WI38 (cell line): ENCODE results near the gene MCTP2.

Experiments used
- H3K4me3 ChIP-seq: 2 replicates; pipeline ENCODE4 v1.5.1; 2011; ENCODE audit warnings: low read depth, mild to moderate bottlenecking, control low read depth, low read length
- TF ChIP-seq, protein P1 (sequence below): IDR thresholded peaks from 2 replicates; pipeline ENCODE4 v1.5.1; 2012; ENCODE audit warnings: low read depth, mild to moderate bottlenecking, control low read depth, low read length

MCTP2 gene

DNA sequence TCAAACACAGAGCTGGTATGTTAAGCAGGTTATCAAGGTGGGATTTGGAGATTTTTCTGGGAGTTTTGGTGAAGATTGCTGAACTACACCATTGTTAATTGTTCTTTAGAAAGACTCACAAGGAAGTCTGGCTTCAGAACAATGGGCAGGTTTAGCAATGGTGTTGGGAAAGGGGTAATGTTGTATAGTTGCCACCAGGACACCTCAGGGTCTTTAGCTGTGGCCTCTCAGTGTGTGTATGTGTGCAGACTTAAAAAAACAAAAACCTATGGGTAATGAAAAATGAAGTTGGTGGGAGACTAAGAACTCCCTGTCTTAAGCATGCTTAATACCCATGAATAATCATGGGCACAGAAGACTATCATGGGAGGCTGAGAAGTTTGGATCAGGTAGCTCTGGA is 91.7 kb downstream of the MCTP2 start:
- TF ChIP-seq, protein P1, sequence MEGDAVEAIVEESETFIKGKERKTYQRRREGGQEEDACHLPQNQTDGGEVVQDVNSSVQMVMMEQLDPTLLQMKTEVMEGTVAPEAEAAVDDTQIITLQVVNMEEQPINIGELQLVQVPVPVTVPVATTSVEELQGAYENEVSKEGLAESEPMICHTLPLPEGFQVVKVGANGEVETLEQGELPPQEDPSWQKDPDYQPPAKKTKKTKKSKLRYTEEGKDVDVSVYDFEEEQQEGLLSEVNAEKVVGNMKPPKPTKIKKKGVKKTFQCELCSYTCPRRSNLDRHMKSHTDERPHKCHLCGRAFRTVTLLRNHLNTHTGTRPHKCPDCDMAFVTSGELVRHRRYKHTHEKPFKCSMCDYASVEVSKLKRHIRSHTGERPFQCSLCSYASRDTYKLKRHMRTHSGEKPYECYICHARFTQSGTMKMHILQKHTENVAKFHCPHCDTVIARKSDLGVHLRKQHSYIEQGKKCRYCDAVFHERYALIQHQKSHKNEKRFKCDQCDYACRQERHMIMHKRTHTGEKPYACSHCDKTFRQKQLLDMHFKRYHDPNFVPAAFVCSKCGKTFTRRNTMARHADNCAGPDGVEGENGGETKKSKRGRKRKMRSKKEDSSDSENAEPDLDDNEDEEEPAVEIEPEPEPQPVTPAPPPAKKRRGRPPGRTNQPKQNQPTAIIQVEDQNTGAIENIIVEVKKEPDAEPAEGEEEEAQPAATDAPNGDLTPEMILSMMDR, result no peak
- no peak overlapping the region for H3K4me3 ChIP-seq

- TF ChIP-seq, protein P1, result peak; percentile 77
- no peak overlapping the region for H3K4me3 ChIP-seq
These were observed 92.9 kb downstream of the MCTP2 start for GRCh38 chr15:94324117-94324826.

DNA sequence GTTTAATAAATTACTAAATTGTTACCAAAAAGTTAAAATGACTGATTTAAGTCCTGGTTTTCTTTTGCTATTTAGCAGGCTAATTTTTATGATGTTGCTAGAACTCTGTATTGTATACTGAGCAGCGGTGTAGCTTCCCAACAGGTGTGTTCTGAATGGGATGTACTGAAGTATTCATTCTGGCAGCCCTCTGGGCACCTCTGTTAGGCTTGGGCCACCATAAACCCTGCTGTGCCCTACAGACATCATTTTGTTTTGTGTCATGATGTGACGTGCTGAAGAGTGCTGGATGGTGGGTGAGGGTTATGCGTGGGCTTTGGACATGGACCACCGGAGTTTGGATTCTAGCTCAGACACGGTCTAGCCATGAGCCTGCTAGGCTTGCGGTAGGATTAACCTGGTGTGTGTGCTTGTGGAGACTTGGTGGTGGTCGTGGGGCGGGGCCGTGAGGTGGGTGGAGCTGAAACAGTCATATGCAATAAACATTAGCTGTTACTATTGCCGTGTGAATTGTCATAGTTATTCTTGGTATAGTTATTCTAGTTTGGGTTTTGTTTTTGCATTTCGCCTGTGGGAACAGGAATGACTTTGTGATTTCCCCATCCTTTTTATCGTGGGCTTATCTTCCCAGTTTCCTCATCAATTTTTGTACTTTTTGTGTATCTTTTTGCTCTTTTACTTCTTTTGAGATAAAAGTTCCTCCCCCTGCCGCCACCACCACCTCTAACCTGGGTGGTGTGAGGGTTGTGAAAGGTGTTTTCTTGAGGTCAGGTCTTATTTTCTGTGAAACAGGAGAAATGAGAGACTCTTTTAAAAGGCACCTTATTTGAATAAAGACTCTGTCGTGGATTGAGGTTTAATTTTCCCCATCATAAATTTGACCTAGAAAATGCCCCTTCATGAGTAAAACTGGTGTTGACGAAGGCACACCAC is 93.7 kb downstream of the MCTP2 start:
- TF ChIP-seq, protein P1, result no peak
- no peak overlapping the region for H3K4me3 ChIP-seq

DNA sequence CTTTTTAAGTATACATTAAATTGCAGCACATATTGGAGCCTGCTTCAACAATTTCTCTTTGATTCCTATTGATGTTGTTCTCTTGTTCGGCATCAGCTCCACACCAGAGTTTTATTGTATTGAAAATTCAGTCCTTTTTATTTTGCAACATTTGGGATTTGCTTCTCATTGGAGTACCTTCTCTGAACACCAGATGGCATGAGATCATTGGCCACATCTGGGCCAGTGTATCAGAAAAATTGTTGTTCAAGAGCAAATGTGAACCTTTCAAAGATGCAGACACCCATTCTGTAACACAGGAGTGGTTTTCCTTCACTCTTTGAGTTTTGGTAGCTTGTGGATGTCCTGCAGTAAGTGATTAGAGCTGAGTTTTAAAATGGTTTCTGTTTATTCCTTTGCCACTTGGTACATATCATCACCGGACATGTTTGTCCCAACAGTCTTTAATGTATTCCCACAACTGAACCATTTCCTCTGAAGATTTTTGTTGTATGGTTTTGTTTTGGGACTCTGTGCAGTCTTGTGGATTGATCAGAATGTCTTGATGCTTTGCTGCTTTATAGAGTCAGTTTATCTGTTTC is 96.1 kb downstream of the MCTP2 start:
- TF ChIP-seq, protein P1, result peak; percentile 66
- no peak overlapping the region for H3K4me3 ChIP-seq

- no peak overlapping the region for H3K4me3 ChIP-seq
- TF ChIP-seq, protein P1, result no peak
These were observed 100.4 kb downstream of the MCTP2 start for GRCh38 chr15:94331731-94332130.

DNA sequence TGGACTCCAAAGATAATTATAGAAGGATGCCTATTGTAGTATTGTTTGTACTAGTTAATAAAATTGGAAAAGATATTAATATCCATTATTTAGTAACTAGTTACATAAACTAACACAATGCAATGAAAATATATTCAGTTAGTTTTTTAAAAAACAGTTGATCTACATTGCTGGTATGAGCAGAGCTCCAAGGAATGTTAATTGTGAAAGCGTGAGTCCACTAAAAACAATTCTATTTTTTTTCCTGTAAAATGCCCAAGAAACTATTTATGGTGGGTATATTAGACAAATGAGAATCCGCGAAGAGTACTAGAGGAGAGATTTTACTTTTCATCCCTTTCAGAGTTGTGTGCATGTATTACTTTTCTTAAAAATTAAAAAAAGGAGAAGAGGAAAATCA is 104.3 kb downstream of the MCTP2 start:
- TF ChIP-seq, protein P1, result no peak

More for the DNA sequence above, 104.3 kb downstream of the MCTP2 start:
- no peak overlapping the region for H3K4me3 ChIP-seq
